Large intestine (tissue), 3 donors: ENCODE measurements around the gene RARS1. TPM values are rescaled to one million over a fixed set of nuclear protein-coding genes. Genes with fewer than 3 reads are reported as not detected.
A peak's percentile ranks its signal among the peaks of the same experiment; 100 is the strongest.
"Not testable (repeated sequence)": the region's sequence is repeated elsewhere in the genome, so short reads cannot be mapped to it uniquely, and the experiment has no call there.

Experiments
- DNase-seq, 2 donors: peaks; one replicate each; pipeline versions ENCODE4 v3.0.0 to v3.0.0-alpha.2; 2013
- H3K27ac ChIP-seq: one replicate; pipeline ENCODE4 v1.5.1; 2013; ENCODE audit warnings: low read length
- H3K27me3 ChIP-seq: 2 replicates; pipeline ENCODE4 v1.6.1; 2013; ENCODE audit warnings: low read length; ENCODE audit not compliant: control insufficient read depth, insufficient read depth
- H3K36me3 ChIP-seq: 2 replicates; pipeline ENCODE4 v1.6.1; 2013; ENCODE audit warnings: low read length; ENCODE audit not compliant: control insufficient read depth, insufficient read depth
- H3K4me1 ChIP-seq: one replicate; pipeline ENCODE4 v1.6.1; 2013; ENCODE audit warnings: low read length; ENCODE audit not compliant: control insufficient read depth, insufficient read depth
- H3K4me3 ChIP-seq: one replicate; pipeline ENCODE4 v1.5.1; 2013; ENCODE audit warnings: low read length
- H3K9me3 ChIP-seq: one replicate; pipeline ENCODE4 v1.6.1; 2013; ENCODE audit warnings: mild to moderate bottlenecking, low read depth, low read length, moderate library complexity; ENCODE audit not compliant: control insufficient read depth
- WGBS: methylation state at CpG from one replicate; pipeline ENCODE4 v1.1.5; 2013; ENCODE audit warnings: low lambda C conversion rate; ENCODE audit not compliant: insufficient coverage; 5-methylcytosine and 5-hydroxymethylcytosine counted together
- polyA plus RNA-seq: library from polyadenylated mRNA; unstranded; fragments of 120-200 nt; gene quantifications from one replicate; pipeline ENCODE4 v1.2.1, GENCODE V29; 2013

Gene RARS1
- polyA plus RNA-seq, 1 donor = 76.3 TPM

GRCh38 chr5:168527756-168528295, 41.6 kb downstream of the RARS1 start:
- DNase-seq = no peak
- H3K4me3 ChIP-seq = no peak overlapping the region
- no peaks in the 10 kb centered on the region for H3K36me3 ChIP-seq
- no CpG with 5 or more reads among the region's 4 CpGs for WGBS
- peaks cover 8% of the 10 kb centered on the region for H3K4me1 ChIP-seq
- H3K9me3 ChIP-seq = peaks cover 7% of the 10 kb centered on the region
- H3K27ac ChIP-seq = no peak overlapping the region
- peaks cover 28% of the 10 kb centered on the region for H3K27me3 ChIP-seq

- Histone ChIP-seq H3K4me3 (peak within 1 kb of the TSS; percentile 38), H3K36me3 (no peaks in the 10 kb centered on the region), H3K27ac (no peak within 1 kb of the TSS), H3K9me3 (peaks cover 7% of the 10 kb centered on the region), H3K27me3 (peaks cover 28% of the 10 kb centered on the region), H3K4me1 (peaks cover 8% of the 10 kb centered on the region)
- WGBS = 3% methylated on average over 6 of the region's 38 CpGs
- peak; percentile 9 to 54 for DNase-seq
Observed at GRCh38 chr5:168528521-168529373, 42.5 kb downstream of the RARS1 start, which contains the start of gene FBLL1. Gene FBLL1, plus strand, starts transcription at chr5:168529305. Its CDS starts 200 bp downstream, at chr5:168529505.

- DNase-seq = peak in 1 of 2 donors; percentile 51
- WGBS = no CpG with 5 or more reads among the region's 125 CpGs
- Histone ChIP-seq H3K4me3 (peak overlapping the region; percentile 38), H3K36me3 (no peaks in the 10 kb centered on the region), H3K9me3 (peaks cover 7% of the 10 kb centered on the region), H3K4me1 (peaks cover 8% of the 10 kb centered on the region), H3K27ac (no peak overlapping the region), H3K27me3 (peaks cover 28% of the 10 kb centered on the region)
Observed at GRCh38 chr5:168529374-168530234, 43.3 kb downstream of the RARS1 start.

DNA sequence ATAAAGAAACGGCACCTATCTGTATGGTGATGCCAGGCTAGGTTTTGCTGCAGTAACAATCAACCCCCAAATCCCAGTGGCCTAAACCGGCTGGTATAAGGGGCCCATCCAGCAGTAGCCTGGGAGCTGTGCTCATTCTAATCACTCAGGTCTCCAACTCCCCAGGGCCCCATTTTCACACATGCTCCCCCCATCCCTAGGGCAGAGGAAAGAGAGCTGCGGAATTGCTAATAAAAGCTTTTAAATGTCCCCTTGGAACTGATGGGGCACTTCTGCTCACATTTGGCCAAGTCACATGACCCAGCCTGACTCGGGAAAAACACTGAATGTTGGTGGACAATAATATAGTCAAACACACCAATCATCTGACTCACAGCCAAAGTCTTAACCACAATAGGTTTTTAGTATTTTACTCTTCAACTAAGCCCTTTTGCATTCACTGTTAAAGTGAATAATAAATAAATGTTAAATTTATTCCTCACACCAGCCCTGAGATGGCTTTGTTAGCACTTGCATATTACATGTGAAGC, 44.4 kb downstream of the RARS1 start:
- Histone ChIP-seq H3K4me3 (no peak overlapping the region), H3K36me3 (no peaks in the 10 kb centered on the region), H3K27ac (no peak overlapping the region), H3K9me3 (peaks cover 7% of the 10 kb centered on the region), H3K4me1 (peaks cover 7% of the 10 kb centered on the region), H3K27me3 (peaks cover 28% of the 10 kb centered on the region)
- no peak for DNase-seq
- no CpG with 5 or more reads among the region's 4 CpGs for WGBS

- Histone ChIP-seq H3K36me3 (no peaks in the 10 kb centered on the region), H3K4me3 (no peak overlapping the region), H3K27me3 (peaks cover 28% of the 10 kb centered on the region), H3K27ac (no peak overlapping the region), H3K4me1 (peaks cover 5% of the 10 kb centered on the region), H3K9me3 (peaks cover 7% of the 10 kb centered on the region)
- DNase-seq = no peak
- WGBS = no CpG with 5 or more reads among the region's 5 CpGs
Observed at GRCh38 chr5:168531191-168531590, 44.9 kb downstream of the RARS1 start.

DNA sequence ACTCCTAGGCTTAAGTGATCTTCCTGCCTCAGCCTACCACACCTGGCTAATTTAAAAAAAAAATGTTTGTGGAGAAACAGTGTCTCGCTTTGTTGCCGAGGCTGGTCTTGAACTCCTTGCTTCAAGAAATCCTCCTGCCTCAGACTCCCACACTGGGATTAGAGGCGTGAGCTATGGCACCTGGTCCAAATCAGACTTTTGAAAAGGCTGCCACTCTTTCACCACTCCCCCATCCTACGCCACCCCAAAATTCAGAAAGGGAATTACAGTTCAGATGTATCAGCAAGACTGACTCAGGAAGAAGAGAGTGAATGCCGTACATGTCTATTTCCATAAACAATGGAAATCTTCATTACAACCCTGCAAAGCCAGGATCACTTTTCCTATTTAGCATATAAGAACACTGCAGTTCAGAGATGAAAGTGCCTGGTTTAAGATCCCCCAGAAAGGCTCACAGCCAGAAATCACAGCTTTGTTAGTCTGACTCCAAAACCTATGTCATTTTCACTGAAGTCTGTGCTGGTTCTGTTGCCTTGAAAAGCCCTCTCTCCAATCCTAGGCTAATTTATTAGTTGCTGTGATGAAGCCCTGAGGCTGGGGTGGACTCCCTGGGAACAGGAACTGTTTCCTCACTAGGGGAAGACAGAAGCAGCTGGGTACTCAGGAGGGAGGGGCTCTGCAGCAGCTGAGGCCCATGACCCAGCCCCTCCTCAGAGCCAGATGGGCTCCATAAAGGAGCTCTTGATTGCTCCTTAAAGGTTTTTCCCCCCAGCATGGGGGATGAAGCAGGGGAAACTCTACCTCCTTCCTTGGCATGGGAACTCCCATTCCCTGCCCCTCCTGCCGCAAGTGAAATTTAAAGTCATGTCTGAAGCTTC, 46.0 kb downstream of the RARS1 start:
- Histone ChIP-seq H3K27ac (no peak overlapping the region), H3K4me3 (no peak overlapping the region), H3K27me3 (peaks cover 28% of the 10 kb centered on the region), H3K4me1 (peaks cover 5% of the 10 kb centered on the region), H3K9me3 (peaks cover 7% of the 10 kb centered on the region), H3K36me3 (no peaks in the 10 kb centered on the region)
- WGBS = no CpG with 5 or more reads among the region's 6 CpGs
- no peak for DNase-seq

DNA sequence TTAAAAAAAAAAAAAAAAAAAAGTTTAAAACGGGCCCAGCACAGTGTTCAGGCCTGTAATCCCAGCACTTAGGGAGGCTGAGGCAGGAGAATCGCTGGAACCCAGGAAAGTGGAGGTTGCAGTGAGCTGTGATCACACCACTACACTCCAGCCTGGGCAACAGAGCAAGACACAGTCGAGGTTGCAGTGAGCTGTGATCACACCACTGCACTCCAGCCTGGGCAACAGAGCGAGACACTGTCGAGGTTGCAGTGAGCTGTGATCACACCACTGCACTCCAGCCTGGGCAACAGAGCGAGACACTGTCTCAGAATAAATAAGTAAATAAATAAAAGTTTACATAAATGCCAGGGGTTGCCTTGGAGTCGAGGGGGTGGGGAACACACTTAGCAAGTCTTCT, 48.1 kb downstream of the RARS1 start:
- not testable (repeated sequence) for H3K27ac ChIP-seq, H3K4me3 ChIP-seq, DNase-seq, H3K36me3 ChIP-seq, H3K9me3 ChIP-seq, H3K4me1 ChIP-seq
- H3K27me3 ChIP-seq = peaks cover 24% of the 10 kb centered on the region
- no CpG with 5 or more reads among the region's 7 CpGs for WGBS

DNA sequence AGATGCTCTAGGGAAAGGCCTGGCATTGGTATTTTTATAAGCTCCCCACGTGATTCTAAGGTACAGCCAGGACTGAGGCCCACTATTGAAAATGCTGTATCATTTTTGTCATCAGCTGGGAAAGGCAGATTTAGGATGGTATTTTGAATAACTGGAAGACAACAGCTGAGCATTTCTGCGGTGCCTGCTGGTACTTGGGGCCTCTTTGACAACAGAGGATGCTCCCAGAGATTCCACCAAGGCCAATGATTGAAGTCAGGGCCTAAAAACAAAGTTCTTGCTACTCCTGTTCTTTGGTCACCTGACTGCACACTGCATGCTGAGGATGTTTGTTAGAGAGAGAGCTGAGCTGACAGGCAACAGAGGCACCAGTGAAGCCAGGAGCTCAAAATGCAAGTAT, 50.9 kb downstream of the RARS1 start:
- no peak for DNase-seq
- no peaks in the 10 kb centered on the region for H3K36me3 ChIP-seq
- WGBS = no CpG with 5 or more reads among the region's 2 CpGs
- H3K9me3 ChIP-seq = no peaks in the 10 kb centered on the region
- no peak overlapping the region for H3K27ac ChIP-seq
- no peaks in the 10 kb centered on the region for H3K27me3 ChIP-seq
- H3K4me1 ChIP-seq = no peaks in the 10 kb centered on the region
- H3K4me3 ChIP-seq = no peak overlapping the region

DNA sequence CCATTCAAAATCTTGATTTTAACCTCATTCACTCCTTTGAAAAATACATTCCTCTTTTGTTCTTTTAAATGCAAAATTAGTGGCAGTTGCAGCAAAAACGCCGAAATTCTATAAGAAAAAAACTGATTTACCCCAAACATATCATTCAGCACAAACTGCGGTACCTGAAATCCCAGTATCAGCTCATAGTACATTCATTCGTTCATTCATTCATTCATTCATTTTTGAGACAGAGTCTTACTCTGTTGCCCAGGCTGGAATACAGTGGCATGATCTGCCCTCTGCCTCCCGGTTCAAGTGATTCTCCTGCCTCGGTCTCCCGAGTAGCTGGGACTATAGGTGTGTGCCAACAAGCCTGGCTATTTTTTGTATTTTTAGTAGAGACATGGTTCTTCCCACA, 63.3 kb downstream of the RARS1 start:
- WGBS = 95% methylated on average over 4 of the region's 7 CpGs
- H3K36me3 ChIP-seq = peaks cover 26% of the 10 kb centered on the region
- no peak for DNase-seq
- no peaks in the 10 kb centered on the region for H3K27me3 ChIP-seq
- no peaks in the 10 kb centered on the region for H3K4me1 ChIP-seq
- H3K9me3 ChIP-seq = no peaks in the 10 kb centered on the region
- H3K4me3 ChIP-seq = no peak overlapping the region
- no peak overlapping the region for H3K27ac ChIP-seq
